ENCODE data around the gene FBXL7.

DNA sequence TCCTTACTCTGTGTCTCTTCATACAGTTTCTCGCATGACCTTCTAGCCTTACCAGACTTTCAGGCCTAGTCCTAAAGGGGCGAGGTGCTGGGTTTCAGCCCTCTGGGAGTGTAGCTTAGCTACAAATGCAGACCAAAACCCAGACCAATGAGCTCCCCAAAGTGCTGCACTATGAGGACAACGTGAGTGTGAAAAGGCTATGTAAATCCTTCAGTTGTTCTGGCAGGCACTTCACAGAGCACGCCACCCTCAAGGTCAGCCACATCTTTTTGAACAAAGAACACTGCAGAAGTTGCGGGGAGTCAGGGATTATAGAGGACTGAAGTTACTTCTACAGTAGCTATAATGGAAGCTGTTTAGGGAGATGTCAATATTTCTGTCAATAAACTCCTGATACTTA lies 377.9 kb downstream of the FBXL7 start:
- TF ChIP-seq ZNF462 (CRISPR knock-in tag; IDR thresholded peaks at IDR 0.05) (no peak), POLR2AphosphoS5 (IDR thresholded peaks at IDR 0.05; ENCODE audit: low read depth) (no peak), ZNF114 (CRISPR knock-in tag; IDR thresholded peaks at IDR 0.05) (no peak), CREB1 (CRISPR knock-in tag; IDR thresholded peaks at IDR 0.05; ENCODE audit: low read depth) (no peak), EZH2phosphoT487 (IDR thresholded peaks at IDR 0.05; ENCODE audit: unreplicated experiment) (no peak), EZH2 (IDR thresholded peaks at IDR 0.05; ENCODE audit: low read depth, unreplicated experiment) (no peak), JUNB (IDR thresholded peaks at IDR 0.05; ENCODE audit: unreplicated experiment) (no peak), REST (IDR thresholded peaks at IDR 0.05; ENCODE audit: unreplicated experiment) (no peak)
- TF ChIP-seq, protein P1, sequence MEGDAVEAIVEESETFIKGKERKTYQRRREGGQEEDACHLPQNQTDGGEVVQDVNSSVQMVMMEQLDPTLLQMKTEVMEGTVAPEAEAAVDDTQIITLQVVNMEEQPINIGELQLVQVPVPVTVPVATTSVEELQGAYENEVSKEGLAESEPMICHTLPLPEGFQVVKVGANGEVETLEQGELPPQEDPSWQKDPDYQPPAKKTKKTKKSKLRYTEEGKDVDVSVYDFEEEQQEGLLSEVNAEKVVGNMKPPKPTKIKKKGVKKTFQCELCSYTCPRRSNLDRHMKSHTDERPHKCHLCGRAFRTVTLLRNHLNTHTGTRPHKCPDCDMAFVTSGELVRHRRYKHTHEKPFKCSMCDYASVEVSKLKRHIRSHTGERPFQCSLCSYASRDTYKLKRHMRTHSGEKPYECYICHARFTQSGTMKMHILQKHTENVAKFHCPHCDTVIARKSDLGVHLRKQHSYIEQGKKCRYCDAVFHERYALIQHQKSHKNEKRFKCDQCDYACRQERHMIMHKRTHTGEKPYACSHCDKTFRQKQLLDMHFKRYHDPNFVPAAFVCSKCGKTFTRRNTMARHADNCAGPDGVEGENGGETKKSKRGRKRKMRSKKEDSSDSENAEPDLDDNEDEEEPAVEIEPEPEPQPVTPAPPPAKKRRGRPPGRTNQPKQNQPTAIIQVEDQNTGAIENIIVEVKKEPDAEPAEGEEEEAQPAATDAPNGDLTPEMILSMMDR (conservative IDR thresholded peaks at IDR 0.05; ENCODE audit: low read depth in 2 of 2): no peak
- TF ChIP-seq, protein P2, sequence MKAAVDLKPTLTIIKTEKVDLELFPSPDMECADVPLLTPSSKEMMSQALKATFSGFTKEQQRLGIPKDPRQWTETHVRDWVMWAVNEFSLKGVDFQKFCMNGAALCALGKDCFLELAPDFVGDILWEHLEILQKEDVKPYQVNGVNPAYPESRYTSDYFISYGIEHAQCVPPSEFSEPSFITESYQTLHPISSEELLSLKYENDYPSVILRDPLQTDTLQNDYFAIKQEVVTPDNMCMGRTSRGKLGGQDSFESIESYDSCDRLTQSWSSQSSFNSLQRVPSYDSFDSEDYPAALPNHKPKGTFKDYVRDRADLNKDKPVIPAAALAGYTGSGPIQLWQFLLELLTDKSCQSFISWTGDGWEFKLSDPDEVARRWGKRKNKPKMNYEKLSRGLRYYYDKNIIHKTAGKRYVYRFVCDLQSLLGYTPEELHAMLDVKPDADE (IDR thresholded peaks at IDR 0.05): no peak
